NCI-H1436 (cell line): Measurements from ENCODE around the gene IL1B.
"Not testable (repeated sequence)": the region's sequence is repeated elsewhere in the genome, so short reads cannot be mapped to it uniquely, and the experiment has no call there.

Experiments used
- DNase-seq: peaks from one replicate; lab custom pipeline; 2025; lab: John Stamatoyannopoulos, UW

Gene IL1B

DNA sequence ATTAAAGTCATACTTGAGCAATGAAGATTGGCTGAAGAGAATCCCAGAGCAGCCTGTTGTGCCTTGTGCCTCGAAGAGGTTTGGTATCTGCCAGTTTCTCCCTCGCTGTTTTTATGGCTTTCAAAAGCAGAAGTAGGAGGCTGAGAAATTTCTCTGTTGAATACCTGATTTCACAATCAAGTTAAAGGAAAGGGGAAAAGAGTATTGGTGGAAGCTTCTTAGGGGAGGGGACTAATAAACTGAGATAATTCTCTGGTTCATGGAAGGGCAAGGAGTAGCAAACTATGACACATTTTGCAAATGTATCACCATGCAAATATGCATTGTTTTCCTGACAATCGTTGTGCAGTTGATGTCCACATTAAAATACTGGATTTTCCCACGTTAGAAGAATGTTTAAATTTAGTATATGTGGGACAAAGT lies at the start of gene IL1B:
Gene IL1B, minus strand, starts transcription at position 85 of the 423 bp plus-strand sequence. CDS start 550 bp downstream, outside the sequence.
- no peak for DNase-seq

DNA sequence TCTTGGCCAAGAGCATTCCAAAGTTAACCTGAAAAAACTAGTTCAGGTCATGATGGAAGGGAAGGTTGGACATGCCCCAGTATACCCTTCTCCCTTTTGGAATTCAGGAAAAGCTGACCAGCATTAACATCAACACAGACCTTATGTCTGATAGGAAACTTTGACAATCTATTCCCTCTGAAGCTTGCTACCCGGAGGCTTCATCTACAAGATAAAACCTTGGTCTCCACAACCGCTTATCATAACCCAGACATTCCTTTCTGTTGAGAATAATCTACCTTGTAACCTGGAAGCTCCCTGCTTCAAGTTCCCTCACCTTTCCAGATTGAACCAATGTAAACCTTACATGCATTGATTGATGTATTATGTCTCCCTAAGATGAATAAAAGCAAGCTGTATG lies 49.7 kb upstream of the IL1B start:
- no peak for DNase-seq

DNA sequence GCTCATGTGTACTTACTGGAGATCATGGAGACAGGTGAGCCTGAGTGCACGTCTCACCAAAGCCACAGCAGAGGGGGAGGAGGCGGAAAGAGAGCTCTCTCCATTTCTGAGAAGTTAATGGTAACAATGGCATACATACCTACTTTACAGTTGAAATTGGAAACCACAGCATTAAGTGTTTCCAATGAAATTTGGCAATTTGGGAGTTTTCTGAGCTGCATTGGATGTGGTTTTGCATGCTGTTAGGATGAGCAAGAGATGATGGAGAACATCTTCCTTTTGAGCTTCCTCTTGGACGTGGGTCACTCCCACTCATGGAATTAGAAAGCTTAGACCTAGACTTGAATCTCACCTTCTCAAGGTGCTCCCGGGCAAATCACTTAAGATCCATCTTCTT lies 48.9 kb upstream of the IL1B start:
- DNase-seq, result no peak

DNA sequence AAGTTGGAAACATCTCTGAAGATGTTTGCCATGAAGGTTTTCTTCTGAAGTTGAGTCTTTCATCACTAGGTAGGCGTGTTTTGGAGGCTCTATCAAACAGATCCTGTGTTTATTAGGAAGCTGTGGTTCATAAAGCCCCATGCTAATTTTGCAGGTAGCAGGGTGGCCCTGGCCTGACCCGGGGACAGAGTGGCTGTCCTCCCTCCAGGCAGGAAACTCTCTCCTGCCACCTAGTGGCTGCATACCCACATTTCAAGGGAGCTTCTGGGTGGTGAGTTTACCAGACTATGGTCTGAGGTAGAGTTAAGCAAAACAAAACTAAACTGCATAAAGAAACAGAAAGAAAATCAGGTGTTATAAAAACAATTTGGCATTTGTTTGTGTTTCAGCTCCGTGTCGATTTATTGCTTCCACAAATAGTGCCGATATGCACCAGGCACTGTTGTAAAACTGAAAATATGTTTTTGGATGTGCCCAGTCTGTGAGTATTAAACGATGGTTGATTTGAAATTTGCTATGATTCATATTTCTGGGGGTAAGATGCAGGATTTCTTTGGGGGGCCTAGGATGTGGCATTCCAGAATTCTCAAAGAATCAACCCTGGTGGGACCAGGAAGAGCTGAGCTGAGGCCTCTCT lies 48.4 kb upstream of the IL1B start:
- DNase-seq, result no peak

DNA sequence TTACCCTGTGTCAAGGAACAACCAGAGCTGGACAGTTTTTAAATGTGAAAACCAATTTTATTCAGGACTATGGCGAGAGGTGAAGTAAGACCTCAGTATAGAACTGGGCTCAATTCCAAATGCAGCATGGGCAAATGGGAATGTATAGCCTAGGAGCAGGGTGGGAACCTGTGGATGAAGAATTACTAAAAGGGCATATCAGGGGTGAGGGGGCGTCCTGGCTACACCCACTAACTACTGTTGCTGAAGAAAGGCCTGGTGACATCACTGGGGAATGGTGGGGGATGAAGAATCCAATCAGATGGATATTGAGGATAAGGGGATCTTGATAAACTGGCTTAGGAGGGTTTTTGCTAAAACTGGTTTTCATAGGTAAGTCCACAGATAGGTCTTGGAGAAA lies 47.1 kb upstream of the IL1B start:
- no peak for DNase-seq

DNA sequence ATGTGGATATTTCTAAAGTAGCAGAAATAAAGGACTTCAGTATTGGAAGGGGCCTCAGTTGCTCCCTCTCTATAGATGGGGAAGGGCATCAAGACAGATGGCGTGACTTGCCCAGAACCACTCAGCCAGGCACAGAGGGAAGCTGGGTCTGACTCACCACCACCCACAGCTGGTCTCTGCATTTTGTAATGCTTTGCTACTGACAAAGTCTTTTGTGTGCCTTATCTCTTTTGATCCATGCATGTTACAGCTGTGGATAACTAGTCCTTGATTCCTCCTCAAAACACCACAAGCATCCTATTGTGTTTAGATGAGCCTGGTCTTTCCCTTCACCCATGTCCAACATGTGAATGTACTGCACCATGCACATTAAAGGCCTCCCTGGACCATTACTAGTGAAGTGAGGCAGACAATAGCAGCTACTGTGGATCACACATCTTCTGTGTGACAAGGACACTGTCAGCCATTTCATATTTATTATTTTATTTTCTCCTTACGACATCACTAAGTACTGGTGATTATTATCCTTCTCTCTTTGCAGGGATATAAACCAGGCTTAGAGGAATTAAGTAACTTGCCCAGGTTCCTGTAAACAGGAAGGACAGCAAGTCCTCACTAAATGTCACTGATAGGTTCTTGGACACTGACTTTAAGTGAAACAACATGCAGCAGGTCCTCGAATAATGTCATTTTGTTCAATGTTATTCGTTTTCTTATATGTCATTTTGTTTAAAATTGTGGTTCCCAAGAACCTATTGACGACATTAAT lies 44.8 kb upstream of the IL1B start:
- no peak for DNase-seq

DNA sequence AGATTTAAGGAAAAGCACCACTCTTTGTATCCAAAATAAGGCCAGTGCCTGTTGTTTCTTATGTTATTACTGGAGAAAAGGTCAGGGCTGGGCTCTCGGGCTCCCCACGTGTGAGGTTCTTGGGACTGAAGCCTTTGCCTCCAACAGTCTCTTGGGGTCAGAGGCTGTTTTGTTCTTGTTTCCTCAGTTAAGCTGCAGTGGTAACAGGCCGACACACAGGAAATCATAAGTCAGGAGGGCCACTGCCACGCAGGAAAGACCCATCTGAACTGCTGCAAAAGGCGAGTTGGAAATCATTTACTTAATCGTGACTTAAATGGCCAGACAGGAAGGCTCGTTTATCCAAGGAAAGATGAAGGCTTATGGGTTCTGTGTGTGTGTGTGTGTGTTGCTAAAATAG lies 44.1 kb upstream of the IL1B start:
- DNase-seq, result no peak

DNA sequence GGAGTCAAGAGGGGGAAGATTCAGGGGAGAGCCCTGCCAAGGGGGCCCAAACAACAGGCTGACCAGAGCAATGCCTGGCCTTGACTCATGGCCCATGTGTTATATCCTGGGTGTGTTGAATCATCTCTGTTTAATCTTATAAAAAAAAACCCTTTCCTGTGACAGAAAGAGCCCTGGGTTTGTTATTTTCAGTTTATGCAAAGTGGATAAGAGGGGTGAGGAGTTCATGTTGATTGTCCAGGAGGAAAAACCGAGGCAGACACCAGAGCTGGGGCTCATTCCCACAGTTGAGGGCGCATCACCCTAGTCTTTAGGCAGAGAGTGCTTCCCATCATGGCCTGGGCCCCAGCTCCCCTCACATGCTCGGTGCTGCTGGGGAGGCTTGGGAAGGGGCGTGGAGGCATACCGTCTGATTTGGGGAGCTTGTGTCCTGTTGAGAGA lies 43.5 kb upstream of the IL1B start:
- no peak for DNase-seq

DNA sequence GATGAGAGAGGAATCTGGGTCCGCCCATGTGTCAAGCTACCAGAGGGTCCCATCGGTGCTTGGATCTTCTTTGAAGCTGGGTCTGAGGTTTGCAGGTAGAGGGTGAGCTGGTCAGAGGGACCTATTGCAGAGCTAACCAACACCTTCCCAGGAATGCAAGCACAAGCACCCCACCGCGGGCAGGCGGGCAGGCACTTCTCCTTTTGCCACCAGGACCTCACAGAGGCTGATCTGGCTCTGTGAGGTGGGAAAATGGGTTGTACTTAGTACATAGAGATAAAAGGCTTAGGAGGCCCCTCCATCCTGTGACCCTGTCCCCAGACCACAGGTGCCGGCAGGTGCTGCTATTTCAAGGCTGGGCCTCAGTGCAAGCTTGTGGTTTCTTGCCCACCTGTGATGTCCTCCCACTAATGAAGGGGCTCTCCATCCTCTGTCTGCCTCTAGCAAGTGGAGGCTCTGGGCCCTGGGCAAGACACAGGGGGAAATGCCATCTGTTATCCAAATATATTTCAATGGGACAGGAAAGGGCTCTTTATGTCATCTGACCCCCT lies 43.0 kb upstream of the IL1B start:
- DNase-seq, result no peak

DNA sequence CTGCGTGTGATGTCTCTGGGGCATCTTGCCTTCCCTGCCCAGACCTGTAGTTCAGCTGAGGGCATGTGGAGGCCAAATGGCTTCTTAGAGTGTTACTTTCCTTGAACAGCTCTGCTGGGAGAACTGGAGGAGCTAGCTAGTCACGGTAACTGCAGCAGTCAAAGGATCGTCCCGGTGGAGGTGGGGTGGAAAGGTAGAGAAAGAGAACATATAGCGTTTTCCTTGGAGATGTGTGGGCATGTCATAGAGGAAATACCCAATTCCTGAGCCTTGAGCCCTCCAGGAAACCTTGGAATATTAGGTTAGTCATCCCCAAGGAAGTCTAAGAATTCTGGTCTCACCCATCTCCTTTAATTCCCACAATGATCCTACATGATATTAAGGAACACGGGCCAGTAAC lies 40.8 kb upstream of the IL1B start:
- DNase-seq, result no peak

DNA sequence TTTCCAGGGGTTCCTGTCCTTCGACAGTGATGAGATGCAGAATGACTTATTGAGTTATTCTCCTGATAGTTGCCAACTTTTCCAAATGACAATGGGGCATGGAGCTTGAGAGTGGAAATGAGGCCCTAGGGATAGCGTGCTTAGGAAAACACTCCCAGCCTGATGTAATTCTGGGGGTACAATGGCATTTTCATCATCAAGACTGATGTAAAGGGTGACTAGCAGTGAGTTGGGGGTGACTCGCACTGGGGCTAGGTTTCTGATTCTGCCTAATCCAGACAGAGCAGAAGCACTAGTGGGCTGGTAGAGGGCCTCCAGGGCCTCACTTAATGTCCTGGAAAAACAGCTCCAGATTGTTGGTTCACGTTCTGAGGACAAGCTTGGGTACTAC lies 40.4 kb upstream of the IL1B start:
- no peak for DNase-seq

DNA sequence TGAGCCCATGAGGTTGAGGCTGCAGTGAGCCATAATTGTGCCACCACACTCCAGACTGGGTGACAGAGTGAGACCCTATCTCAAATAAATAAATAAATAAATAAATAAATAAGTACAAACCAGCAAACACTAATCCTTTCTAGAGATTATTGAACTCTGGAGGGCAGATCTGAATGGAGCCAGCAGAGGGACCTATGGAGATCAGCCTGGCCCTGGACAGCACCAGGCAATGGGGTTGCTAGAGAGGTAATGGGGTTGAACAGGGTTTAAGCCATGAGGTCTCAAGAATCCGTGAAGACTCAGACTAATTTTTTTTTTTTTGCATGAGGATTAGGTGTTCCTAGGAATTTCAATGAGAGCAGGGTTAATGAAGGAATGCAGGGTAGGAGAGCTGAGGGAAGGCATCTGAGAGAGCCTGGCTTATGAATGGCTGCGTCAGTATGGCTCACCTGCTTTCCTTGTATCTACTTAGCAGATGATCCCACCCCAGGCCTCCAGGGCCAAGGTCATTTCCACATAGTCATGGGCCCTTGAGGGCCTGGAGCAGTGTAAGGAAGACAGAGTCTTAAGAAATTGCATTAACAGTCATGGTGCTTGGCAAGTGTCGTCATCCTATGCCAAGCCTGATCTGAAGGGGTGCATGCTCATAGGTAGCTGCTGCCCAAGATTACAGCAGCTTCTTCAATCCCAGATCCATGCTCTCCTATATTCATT lies 39.8 kb upstream of the IL1B start:
- DNase-seq, result no peak

DNA sequence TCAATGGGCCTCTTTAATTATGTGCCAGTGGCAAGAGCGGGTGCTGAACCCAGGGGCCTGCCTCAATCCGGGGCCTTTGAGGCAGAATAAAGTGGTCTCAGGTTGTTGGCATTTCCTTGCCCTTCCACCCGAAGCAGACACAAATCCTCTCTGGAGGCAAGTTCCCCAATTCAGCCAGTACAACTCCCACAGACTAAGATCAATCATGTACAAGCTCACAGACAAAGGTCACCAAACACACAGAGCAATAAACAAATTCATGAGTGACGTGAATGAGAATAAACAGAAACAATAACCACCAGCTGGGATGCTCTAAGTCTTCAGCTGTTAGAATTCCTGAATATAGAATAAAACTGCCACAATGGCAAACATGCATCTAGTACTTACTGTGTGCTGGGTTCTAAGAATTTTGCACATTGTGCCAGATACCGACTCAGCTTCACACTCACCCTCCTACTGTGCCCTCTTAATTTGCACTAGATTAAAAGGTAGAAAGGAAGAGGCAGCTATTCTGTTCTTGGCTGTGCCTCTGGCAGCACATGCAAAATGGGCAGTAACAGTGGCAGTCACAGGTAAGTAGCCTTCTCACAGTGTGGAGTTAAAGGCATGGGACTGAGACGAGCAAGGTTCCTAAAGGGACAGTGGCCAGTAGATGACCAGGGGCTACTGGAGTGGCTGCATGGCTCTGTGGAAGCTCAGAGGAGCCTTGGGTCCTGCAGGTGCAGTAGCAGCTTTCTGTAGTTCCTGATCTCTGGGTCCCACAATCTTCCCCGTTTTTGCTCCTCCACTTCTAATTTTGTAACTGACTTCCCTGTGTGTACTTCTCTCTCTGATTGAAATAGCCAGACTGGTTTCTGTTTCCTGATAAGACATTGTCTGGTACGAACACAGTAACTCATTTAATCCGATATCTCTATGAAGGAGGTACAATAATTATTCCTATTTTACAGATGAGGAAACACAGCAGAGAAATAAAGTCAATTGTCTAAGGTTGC lies 34.6 kb upstream of the IL1B start:
- DNase-seq, result no peak

DNA sequence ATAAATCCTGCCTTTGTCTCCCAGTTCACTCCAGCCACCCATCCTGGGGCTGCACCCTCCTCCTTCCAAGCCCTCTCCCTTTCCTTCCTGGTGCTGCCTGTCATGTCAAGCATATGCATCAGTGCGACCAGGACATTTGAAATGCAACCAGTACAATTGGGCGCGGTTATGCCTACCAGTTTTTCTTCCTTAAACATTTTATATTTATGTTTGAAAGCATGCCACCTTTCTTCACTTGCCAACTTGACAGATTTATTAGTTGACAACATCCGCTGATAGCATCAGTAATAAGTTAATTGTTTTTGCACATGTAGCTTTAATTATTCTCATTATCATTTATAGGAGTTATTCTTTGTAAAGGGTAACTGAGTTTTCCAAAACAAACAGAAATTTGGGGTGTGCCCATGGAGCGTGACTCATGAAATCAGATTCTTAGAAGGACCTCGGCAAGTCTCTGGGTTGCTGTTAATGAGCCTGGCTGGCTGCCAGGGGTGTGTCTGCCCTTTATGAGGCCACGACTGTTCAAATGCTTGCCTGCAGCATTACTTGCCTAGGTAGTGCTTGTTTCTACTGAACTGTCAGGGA lies 32.8 kb upstream of the IL1B start:
- peak; percentile 32 for DNase-seq

DNA sequence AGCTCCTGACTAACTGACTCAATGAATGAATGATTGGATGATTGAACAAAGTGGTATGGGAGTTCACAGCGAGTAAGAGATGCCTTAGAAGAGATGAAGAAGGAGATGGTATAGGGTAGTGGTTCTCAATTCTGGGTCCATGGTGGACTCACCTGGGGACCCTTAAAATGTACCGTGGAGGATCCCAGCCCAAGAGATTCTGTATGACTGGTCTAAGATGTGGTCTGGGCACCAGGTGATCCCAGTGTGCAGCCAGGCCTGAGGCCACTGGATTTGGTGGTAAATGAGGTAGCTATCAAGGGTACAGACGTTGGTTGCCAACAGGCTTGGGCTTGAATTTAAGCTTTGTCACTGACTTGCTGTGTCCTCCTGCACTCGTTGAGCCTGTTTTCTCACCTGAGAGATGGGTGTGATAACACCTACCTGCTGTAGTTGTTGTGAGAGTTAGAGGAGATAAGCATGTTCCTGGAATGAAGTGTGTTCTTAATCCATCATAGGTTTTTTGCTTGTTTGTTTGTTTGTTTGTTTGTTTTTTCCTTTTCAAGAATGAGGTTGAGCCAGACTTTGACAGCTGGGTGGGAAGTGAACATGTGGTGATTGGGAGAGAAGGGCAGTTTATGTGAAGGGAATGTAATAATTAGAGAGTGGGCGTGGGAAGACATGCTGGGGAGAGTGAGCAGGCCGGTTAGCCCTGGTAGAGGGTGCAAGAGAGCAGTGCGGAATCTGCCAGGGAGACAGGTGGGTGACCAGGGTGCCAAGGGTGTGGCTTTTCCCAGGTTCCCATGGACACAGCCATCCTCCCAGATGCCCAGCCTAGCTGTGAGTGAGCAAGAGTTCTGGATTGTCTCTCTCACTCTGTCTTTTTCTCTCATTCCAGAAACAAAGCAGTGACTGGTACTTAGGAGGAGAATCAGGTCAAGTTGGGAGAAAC lies 31.4 kb upstream of the IL1B start:
- no peak for DNase-seq

DNA sequence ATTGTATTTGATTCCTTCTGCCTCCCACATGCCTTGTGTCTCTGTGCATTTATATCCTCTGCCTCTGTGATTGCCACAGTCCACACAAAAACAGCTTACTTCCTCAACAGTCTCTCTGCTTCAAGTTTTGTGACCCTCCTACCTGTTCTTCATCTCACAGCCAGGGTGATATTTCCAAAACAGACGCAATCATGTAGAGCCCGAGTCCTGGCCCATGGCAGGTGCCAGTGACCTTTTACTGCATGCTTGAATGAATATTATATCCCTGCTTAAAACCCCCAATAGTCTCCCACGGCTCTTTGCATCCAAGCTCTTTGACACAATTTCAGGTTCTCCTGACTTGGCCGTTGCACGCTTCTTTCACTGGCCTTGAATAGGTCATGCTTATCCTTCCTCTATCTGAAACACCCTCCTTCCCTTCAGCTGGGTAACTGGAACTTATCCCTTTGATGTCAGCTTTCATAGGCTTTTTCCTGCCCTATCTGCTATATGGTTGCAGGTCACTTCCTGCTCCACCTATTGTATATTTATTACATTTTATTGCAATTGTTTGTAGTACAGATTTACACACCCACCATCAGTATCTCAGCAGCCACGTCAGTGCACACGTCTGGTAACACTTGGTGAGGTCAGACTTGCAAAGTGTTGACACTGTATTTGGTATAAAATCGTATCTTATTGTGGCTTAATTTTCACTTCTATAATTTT lies 29.7 kb upstream of the IL1B start:
- DNase-seq, result no peak

DNA sequence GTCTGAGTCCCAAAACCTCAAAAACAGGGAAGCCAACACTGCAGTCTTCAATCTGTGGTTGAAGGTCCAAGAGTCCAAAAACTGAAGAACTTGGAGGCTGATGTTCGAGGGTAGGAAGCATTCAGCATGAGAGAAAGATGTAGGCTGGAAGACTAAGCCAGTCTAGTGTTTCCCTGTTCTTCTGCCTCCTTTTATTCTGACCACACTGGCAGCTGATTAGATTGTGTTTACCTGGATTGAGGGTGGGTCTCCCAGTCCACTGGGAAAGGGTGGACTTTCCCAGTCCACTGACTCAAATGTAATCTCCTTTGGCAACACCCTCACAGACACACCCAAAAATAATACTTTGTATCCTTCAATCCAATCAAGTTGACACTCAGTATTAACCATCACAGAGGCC lies 27.5 kb upstream of the IL1B start:
- no peak for DNase-seq

DNA sequence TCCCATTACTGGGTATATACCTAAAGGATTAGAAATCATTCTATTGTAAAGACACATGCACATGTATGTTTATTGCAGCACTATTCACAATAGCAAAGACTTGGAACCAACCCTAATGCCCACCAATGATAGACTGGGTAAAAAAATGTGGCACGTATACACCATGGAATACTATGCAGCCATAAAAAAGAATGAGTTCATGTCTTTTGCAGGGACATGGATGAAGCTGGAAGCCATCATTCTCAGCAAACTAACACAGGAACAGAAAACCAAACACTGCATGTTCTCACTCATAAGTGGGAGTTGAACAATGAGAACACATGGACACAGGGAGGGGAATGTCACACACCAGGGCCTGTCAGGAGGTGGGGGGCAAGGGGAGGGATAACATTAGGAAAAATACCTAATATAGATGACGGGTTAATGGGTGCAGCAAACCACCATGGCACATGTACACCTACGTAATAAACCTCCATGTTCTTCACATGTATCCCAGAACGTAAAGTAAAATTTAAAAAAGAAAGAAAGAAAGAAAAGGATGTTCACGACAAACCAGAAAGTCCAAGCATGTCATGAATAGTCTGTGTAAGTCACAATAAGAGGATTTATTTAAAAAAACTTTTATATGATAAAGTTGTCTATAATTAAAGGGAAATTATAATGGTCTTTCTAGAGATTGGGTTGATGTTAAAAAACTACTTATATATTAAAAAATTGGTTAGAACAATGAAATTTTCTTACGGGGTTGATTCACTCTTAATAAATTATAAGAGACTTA lies 23.0 kb upstream of the IL1B start:
- DNase-seq, result not testable (repeated sequence)

DNA sequence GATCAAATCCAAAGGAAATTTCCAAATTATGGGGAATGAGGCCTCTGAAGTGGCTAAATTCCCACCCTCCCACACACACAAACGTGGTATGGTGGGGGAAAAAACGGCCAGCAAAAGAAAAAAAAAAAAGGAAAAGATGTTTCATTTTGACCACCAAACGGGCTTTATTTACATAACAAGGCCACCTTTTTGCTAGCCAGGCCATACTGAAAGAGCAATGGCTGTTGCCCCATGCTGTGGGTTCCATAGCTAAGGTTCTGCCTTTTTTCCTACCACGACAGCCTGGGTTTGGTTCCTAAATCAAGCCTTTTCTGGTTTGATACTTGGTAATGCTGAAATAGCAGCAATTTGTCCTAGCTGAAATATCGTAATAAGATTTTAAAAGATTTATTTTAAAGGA lies 14.0 kb upstream of the IL1B start:
- DNase-seq, result no peak
